Astrocyte of the cerebellum (primary cell): ENCODE measurements around the gene ANO3.

Experiments
- DNase-seq: peaks from one replicate; pipeline ENCODE4 v3.0.0-alpha.2; 2011; ENCODE audit warnings: low read depth
- H3K4me3 ChIP-seq: 2 replicates; pipeline ENCODE4 v1.5.1; 2011; ENCODE audit warnings: mild to moderate bottlenecking, low read depth, low read length, moderate library complexity
- in situ Hi-C: cut with HindIII; loops from 2 replicates; pipeline ENCODE4 v1.10.0; 2017; ENCODE audit warnings: low sequenced_read_pairs
- TF ChIP-seq, protein P1 (sequence below): IDR thresholded peaks from 2 replicates; pipeline ENCODE4 v1.5.1; 2012; ENCODE audit warnings: low read length, low read depth, moderate library complexity, mild to moderate bottlenecking; ENCODE audit errors: missing control alignments

Gene ANO3

DNA sequence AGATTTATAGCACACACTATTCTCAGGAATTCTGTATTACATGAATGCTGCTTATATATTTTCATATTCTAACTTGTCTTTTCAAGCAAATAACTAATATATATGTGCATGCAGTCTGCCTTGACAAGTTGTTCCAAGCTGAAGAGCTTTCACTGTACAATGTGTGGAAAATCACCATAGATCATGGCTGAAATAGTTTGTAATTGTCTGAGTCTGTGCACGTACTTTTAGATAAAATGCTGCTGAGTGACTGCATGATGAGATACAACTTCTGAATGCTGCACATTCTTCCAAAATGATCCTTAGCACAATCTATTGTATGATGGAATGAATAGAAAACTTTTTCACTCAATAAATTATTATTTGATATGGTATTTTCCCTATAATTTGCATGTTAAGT, 331.0 kb downstream of the ANO3 start:
- TF ChIP-seq, protein P1, sequence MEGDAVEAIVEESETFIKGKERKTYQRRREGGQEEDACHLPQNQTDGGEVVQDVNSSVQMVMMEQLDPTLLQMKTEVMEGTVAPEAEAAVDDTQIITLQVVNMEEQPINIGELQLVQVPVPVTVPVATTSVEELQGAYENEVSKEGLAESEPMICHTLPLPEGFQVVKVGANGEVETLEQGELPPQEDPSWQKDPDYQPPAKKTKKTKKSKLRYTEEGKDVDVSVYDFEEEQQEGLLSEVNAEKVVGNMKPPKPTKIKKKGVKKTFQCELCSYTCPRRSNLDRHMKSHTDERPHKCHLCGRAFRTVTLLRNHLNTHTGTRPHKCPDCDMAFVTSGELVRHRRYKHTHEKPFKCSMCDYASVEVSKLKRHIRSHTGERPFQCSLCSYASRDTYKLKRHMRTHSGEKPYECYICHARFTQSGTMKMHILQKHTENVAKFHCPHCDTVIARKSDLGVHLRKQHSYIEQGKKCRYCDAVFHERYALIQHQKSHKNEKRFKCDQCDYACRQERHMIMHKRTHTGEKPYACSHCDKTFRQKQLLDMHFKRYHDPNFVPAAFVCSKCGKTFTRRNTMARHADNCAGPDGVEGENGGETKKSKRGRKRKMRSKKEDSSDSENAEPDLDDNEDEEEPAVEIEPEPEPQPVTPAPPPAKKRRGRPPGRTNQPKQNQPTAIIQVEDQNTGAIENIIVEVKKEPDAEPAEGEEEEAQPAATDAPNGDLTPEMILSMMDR = no peak
- DNase-seq = no peak
- in situ Hi-C loops = no loop called here
- H3K4me3 ChIP-seq = no peak overlapping the region

DNA sequence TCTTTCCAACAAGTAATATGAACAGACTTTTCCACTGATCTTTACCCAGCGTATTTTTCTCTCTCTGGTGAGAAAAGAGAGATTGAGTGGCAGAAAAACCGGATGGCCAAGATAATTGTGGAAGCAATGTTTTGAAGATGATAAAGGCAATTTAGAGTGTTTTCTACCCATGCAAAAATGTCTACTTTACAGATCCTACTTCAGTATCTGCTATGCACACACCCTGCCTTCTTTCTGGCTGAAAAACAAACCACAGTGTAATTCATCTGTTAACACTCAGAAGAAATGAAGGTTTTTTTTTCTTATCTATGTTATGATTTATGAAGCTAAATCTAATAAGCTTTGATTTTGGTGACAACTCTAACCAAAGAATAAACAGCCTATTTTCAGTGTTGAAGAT, 333.1 kb downstream of the ANO3 start:
- TF ChIP-seq, protein P1 = no peak
- no peak for DNase-seq
- H3K4me3 ChIP-seq = no peak overlapping the region
- in situ Hi-C loops = no loop called here

DNA sequence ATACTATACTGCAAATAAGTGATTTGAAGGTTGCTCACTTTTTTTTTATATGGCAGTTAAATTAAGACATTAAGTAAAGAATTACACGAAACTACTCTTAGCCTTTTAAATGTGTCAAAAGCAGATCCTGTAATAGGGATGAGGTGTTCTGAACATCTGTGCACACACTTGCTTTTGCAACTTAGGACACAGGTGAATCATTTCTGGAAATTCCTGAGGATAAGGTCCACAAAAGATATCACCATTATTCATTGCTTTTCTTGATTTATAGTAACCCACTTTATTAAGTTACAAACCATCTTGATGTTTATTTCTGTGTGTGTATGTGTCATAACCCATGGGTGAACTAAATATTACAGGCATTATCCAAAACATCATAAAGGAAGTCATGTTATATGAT, 334.0 kb downstream of the ANO3 start:
- H3K4me3 ChIP-seq = no peak overlapping the region
- TF ChIP-seq, protein P1 = no peak
- in situ Hi-C loops = no loop called here
- DNase-seq = no peak

DNA sequence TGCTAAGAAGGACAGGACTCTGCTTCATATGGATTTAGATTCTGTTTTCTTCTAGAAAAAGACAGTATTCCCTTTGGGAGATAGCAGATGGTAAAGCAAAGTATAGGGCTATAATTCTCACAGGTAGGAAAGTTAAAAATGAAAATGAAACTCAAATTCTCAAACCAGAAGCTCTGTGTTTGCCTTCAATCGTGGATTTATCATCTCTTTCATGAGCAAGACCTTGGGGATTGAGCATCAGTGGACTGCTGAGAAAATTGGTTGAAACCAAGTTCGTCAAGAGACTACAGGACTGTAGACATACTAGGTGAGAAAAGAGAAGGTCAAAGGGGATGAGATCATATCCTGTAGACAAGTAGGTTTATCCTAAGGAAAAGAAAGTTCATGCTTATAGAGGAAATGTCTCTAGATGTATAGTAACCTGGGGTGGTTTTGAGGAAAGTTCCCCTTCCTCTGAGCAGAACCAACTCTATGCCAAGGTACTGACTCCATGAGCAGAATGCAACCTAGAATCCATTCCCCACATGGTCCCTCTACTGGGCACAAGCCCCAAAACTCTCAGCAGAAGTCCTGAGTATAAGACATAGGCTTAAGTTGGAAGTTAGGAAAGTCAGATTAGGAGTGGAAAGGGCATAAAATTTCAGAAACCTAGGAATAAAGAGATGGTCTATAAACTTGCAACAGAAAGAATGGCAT, 343.5 kb downstream of the ANO3 start:
- TF ChIP-seq, protein P1 = no peak
- in situ Hi-C loops = no loop called here
- no peak for DNase-seq
- H3K4me3 ChIP-seq = no peak overlapping the region

DNA sequence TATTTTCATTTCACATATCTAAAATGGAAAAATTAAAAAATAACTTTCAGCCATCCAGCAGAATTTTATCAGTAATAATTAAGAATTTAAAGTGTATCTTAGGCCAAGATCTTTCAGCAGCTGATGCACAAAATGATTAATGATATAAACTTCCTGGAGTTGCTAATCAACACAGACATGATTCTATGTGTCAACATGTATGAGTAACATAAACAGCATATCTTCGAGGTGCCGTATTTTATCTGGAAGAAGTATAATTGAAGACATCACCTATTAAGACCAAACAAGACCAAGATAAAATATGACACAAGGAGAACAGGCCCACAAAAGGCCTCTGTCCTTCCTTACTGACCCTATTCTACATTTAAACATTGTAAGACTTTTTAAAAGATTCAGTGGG, 344.7 kb downstream of the ANO3 start:
- no peak for DNase-seq
- TF ChIP-seq, protein P1 = no peak
- in situ Hi-C loops = no loop called here
- no peak overlapping the region for H3K4me3 ChIP-seq

DNA sequence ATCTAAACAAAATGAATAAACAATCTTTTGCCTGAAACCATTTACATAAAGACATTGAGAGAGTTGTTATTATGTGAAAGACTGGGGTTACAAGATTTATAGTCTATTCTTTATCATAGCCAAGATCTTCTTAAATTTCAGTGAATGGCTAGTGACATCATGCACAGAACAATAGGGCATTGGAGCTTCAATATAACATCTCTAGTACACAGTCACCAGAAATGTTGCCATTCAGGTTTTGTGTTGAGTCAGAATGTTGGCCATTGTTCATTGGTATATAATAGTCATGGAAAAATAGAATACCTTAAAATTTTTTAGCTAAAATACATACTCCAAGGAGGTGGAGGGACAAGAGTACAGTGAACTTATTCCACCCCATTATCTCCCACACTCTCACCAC, 345.6 kb downstream of the ANO3 start:
- in situ Hi-C loops = no loop called here
- TF ChIP-seq, protein P1 = no peak
- DNase-seq = no peak
- no peak overlapping the region for H3K4me3 ChIP-seq
